OCI-LY7 (cell line): ENCODE results near the gene MACROH2A1. TPM values are rescaled to one million over a fixed set of nuclear protein-coding genes. Genes with fewer than 3 reads are reported as not detected.

Source experiments
- BruUV-seq: library from RNA; stranded (reverse); fragments of 400-500 nt; replicated peaks from 2 replicates; lab custom pipeline; 2021; lab: Mats Ljungman, UMichigan
- CTCF ChIA-PET: fragments of 300-600 bp; sonication (Branson Sonifier 250); formaldehyde crosslinking; loops from one replicate; lab custom pipeline; 2022; ENCODE audit warnings: antibody characterized with exemption; ENCODE audit not compliant: unreplicated experiment; lab: Charles Lee
- POLR2A ChIA-PET: fragments of 300-600 bp; sonication (Branson Sonifier 250); formaldehyde crosslinking; loops from one replicate; lab custom pipeline; 2022; ENCODE audit warnings: antibody characterized with exemption; lab: Charles Lee
- DNase-seq: peaks from one replicate; pipeline ENCODE4 v3.0.0-alpha.2; 2015; ENCODE audit warnings: low spot score
- H2AFZ ChIP-seq: fragments of 200-600 bp; sonication (generic), shearing (Covaris generic); 2 replicates; pipeline ENCODE4 v1.6.1; 2014; ENCODE audit warnings: mild to moderate bottlenecking, antibody characterized with exemption, low read length, moderate library complexity
- H3K27ac ChIP-seq: fragments of 200-600 bp; sonication (generic); 2 replicates; pipeline ENCODE4 v1.5.1; 2014; ENCODE audit warnings: mixed run types, low read depth, mild to moderate bottlenecking, moderate library complexity, low read length, inconsistent platforms; ENCODE audit not compliant: poor library complexity, severe bottlenecking
- H3K36me3 ChIP-seq: fragments of 200-600 bp; sonication (generic); 2 replicates; pipeline ENCODE4 v1.6.1; 2014; ENCODE audit warnings: mild to moderate bottlenecking, antibody characterized with exemption, low read length, moderate library complexity, mixed read lengths; ENCODE audit not compliant: insufficient read depth
- H3K4me1 ChIP-seq: fragments of 200-600 bp; sonication (generic); 2 replicates; pipeline ENCODE4 v1.5.1; 2014; ENCODE audit warnings: mild to moderate bottlenecking, low read length; ENCODE audit not compliant: insufficient read depth, poor library complexity, severe bottlenecking
- H3K4me2 ChIP-seq: fragments of 200-600 bp; sonication (generic); 2 replicates; pipeline ENCODE4 v1.6.1; 2014; ENCODE audit warnings: mild to moderate bottlenecking, low read length
- H3K4me3 ChIP-seq: fragments of 200-600 bp; sonication (generic); 2 replicates; pipeline ENCODE4 v1.5.1; 2014; ENCODE audit warnings: mild to moderate bottlenecking, low read depth, low read length; ENCODE audit not compliant: poor library complexity, severe bottlenecking
- H3K79me2 ChIP-seq: fragments of 200-600 bp; sonication (generic); 2 replicates; pipeline ENCODE4 v1.6.1; 2016; ENCODE audit warnings: low read depth, mild to moderate bottlenecking, low read length, moderate library complexity, mixed read lengths; ENCODE audit not compliant: insufficient read depth
- H3K9me2 ChIP-seq: fragments of 200-600 bp; sonication (generic); 2 replicates; pipeline ENCODE4 v1.6.1; 2016; ENCODE audit warnings: mild to moderate bottlenecking, low read length, mixed read lengths; ENCODE audit not compliant: insufficient read depth
- H3K9me3 ChIP-seq: fragments of 200-600 bp; sonication (generic); 2 replicates; pipeline ENCODE4 v1.6.1; 2014; ENCODE audit warnings: mild to moderate bottlenecking, mixed run types, low read length, mixed read lengths
- H4K20me1 ChIP-seq: fragments of 200-600 bp; sonication (generic); 2 replicates; pipeline ENCODE4 v1.6.1; 2014; ENCODE audit warnings: mild to moderate bottlenecking, antibody characterized with exemption, low read length, moderate library complexity, mixed read lengths; ENCODE audit not compliant: insufficient read depth
- CTCF ChIP-seq: fragments of 200-600 bp; sonication (generic); conservative IDR thresholded peaks from 2 replicates; pipeline ENCODE4 v1.5.1; 2014; ENCODE audit warnings: mild to moderate bottlenecking, antibody characterized with exemption, low read length, moderate library complexity, mixed read lengths
- EZH2phosphoT487 ChIP-seq: fragments of 200-600 bp; sonication (generic); IDR thresholded peaks from 2 replicates; pipeline ENCODE4 v1.6.1; 2018; ENCODE audit warnings: low read depth, borderline replicate concordance, mild to moderate bottlenecking, mixed run types, antibody characterized with exemption, low read length, moderate library complexity, mixed read lengths
- intact Hi-C: fragments of 100-400 bp; cut with micrococcal nuclease; formaldehyde crosslinking; loops from one replicate; pipeline ENCODE4 v1.10.0; 2022; ENCODE audit not compliant: unreplicated experiment
- total RNA-seq, 2 experiments: library from RNA; depleted of rRNA in 1 of 2; stranded (reverse); fragments of >200 nt in 1 of 2; shearing (Covaris generic) in 1 of 2; gene quantifications; 2 replicates each; pipeline ENCODE4 v1.2.3, GENCODE V29; 2014 to 2022

MACROH2A1 gene
- total RNA-seq, 2 experiments from 2014 or later = 271 to 356 TPM

GRCh38 chr5:135417083-135417482, 18.1 kb upstream of the MACROH2A1 start:
- no peak for DNase-seq
- Histone ChIP-seq H3K27ac (no peak overlapping the region), H3K36me3 (no peaks in the 10 kb centered on the region), H3K4me1 (no peaks in the 10 kb centered on the region), H3K9me2 (no peaks in the 10 kb centered on the region), H2AFZ (no peak overlapping the region), H3K9me3 (peaks cover 3% of the 10 kb centered on the region; the same call in 1 of the 2 replicates), H3K4me2 (no peak overlapping the region), H4K20me1 (no peaks in the 10 kb centered on the region), H3K79me2 (no peaks in the 10 kb centered on the region), H3K4me3 (no peak overlapping the region)
- CTCF ChIA-PET = no interaction called here
- intact Hi-C loops = no loop called here
- POLR2A ChIA-PET = no interaction called here
- BruUV-seq = no TSS peak
- TF ChIP-seq CTCF = no peak
- TF ChIP-seq EZH2phosphoT487 = no peak

GRCh38 chr5:135405082-135405481, 6.1 kb upstream of the MACROH2A1 start:
- ChIA-PET CTCF (no interaction called here), POLR2A (interaction anchor here (0.7 to 1.2 kb wide), 3 partner anchors 11 to 839 kb away, joined by 3 read pairs; no protein-coding TSS in a partner anchor)
- peaks cover 2% of the 10 kb centered on the region for H3K4me1 ChIP-seq
- no peak overlapping the region for H3K27ac ChIP-seq
- no peaks in the 10 kb centered on the region for H3K9me3 ChIP-seq
- no peak overlapping the region for H3K4me3 ChIP-seq
- intact Hi-C loops = no loop called here
- H3K79me2 ChIP-seq = no peaks in the 10 kb centered on the region
- no peaks in the 10 kb centered on the region for H3K36me3 ChIP-seq
- H4K20me1 ChIP-seq = no peaks in the 10 kb centered on the region
- H3K4me2 ChIP-seq = no peak overlapping the region
- no peak overlapping the region for H2AFZ ChIP-seq
- no peak for DNase-seq
- H3K9me2 ChIP-seq = no peaks in the 10 kb centered on the region
- BruUV-seq = no TSS peak
- TF ChIP-seq CTCF = no peak
- no peak for TF ChIP-seq EZH2phosphoT487

GRCh38 chr5:135402031-135402430, 3.0 kb upstream of the MACROH2A1 start:
- H3K4me2 ChIP-seq = no peak overlapping the region
- H3K4me1 ChIP-seq = peaks cover 20% of the 10 kb centered on the region
- no peak for TF ChIP-seq EZH2phosphoT487
- TF ChIP-seq CTCF = no peak
- H3K9me3 ChIP-seq = no peaks in the 10 kb centered on the region
- H3K27ac ChIP-seq = no peak overlapping the region
- CTCF ChIA-PET = no interaction called here
- H2AFZ ChIP-seq = no peak overlapping the region
- peaks cover 17% of the 10 kb centered on the region for H3K79me2 ChIP-seq
- POLR2A ChIA-PET = interaction anchor here (0.7 to 0.9 kb wide), 2 partner anchors 10 to 1560 kb away, joined by 3 to 5 read pairs; no protein-coding TSS in a partner anchor
- no peaks in the 10 kb centered on the region for H3K9me2 ChIP-seq
- H3K36me3 ChIP-seq = peaks cover 6% of the 10 kb centered on the region; the same call in 1 of the 2 replicates
- BruUV-seq = no TSS peak
- intact Hi-C loops = no loop called here
- DNase-seq = no peak
- H3K4me3 ChIP-seq = no peak overlapping the region
- peaks cover 9% of the 10 kb centered on the region for H4K20me1 ChIP-seq
